Caco-2 (cell line): Measurements from ENCODE around the gene IDS. TPM values are rescaled to one million over a fixed set of nuclear protein-coding genes. Genes with fewer than 3 reads are reported as not detected.

Source experiments
- BruUV-seq: library from RNA; stranded (reverse); fragments of 400-500 nt; replicated peaks from 2 replicates; lab custom pipeline; 2021; lab: Mats Ljungman, UMichigan
- CTCF ChIA-PET: fragments of 300-600 bp; sonication (Branson Sonifier 250); formaldehyde crosslinking; loops from one replicate; lab custom pipeline; 2022; ENCODE audit warnings: antibody characterized with exemption; lab: Charles Lee
- POLR2A ChIA-PET: fragments of 300-600 bp; sonication (Branson Sonifier 250); formaldehyde crosslinking; loops from one replicate; lab custom pipeline; 2022; ENCODE audit warnings: antibody characterized with exemption; lab: Charles Lee
- DNase-seq, 2 experiments: peaks; one replicate each; pipeline versions ENCODE4 v3.0.0 to v3.0.0-alpha.2; 2020 to 2022
- H3K27me3 ChIP-seq: replicated peaks from 2 replicates; pipeline ENCODE4 v1.6.0; 2011; ENCODE audit warnings: low read length; ENCODE audit not compliant: control insufficient read depth, insufficient read depth
- H3K36me3 ChIP-seq: 2 replicates; pipeline ENCODE4 v1.5.1; 2011; ENCODE audit warnings: low read length; ENCODE audit not compliant: control insufficient read depth, insufficient read depth
- H3K4me1 ChIP-seq: fragments of 250-450 bp; sonication (Bioruptor Pico); 2 replicates; pipeline ENCODE4 v1.5.1; 2020; ENCODE audit warnings: mild to moderate bottlenecking
- H3K4me3 ChIP-seq: 2 replicates; pipeline ENCODE4 v1.5.1; 2011; ENCODE audit warnings: low read depth, mild to moderate bottlenecking, control low read depth, low read length
- H3K9me3 ChIP-seq: fragments of 250-450 bp; sonication (Bioruptor Pico); 2 replicates; pipeline ENCODE4 v1.5.1; 2020; ENCODE audit warnings: mild to moderate bottlenecking, moderate library complexity
- H3K27ac Mint-ChIP-seq: one replicate; pipeline ENCODE4 v1.8.0; 2022; ENCODE audit warnings: mixed read lengths; ENCODE audit not compliant: unreplicated experiment
- H3K27me3 Mint-ChIP-seq: one replicate; pipeline ENCODE4 v1.8.0; 2022; ENCODE audit warnings: mixed read lengths; ENCODE audit not compliant: insufficient read depth, unreplicated experiment
- H3K36me3 Mint-ChIP-seq: one replicate; pipeline ENCODE4 v1.8.0; 2022; ENCODE audit warnings: mild to moderate bottlenecking, mixed read lengths; ENCODE audit not compliant: insufficient read depth, unreplicated experiment
- H3K4me1 Mint-ChIP-seq: one replicate; pipeline ENCODE4 v1.8.0; 2022; ENCODE audit warnings: low read depth, mixed read lengths; ENCODE audit not compliant: unreplicated experiment
- H3K4me3 Mint-ChIP-seq: one replicate; pipeline ENCODE4 v1.8.0; 2022; ENCODE audit warnings: mild to moderate bottlenecking, moderate library complexity, mixed read lengths; ENCODE audit not compliant: unreplicated experiment
- H3K9me3 Mint-ChIP-seq: one replicate; pipeline ENCODE4 v1.8.0; 2022; ENCODE audit warnings: mixed read lengths; ENCODE audit not compliant: unreplicated experiment
- CTCF ChIP-seq, 2 experiments: fragments of 200-600 bp in 1 of 2; IDR thresholded peaks; 1 replicate in 1 of 2; 2 replicates in 1 of 2; pipeline versions ENCODE4 v1.5.1 to v1.8.0; 2011 to 2022; ENCODE audit warnings: antibody characterized with exemption in 1 of 2, control low read depth in 1 of 2, inconsistent platforms in 1 of 2, low read depth in 1 of 2, low read length in 1 of 2, mild to moderate bottlenecking in 1 of 2, moderate library complexity in 1 of 2; ENCODE audit not compliant: insufficient read depth in 1 of 2, severe bottlenecking in 1 of 2, unreplicated experiment in 1 of 2
- intact Hi-C: fragments of 100-400 bp; cut with micrococcal nuclease; formaldehyde crosslinking; loops from one replicate; pipeline ENCODE4 v1.10.0; 2022; ENCODE audit not compliant: unreplicated experiment
- total RNA-seq: library from RNA; stranded (reverse); gene quantifications from 2 replicates; pipeline ENCODE4 v1.2.3, GENCODE V29; 2022

The IDS gene
- total RNA-seq, 1 experiment from 2014 or later: 35.1 TPM

- POLR2A ChIA-PET: no interaction called here
- no peak overlapping the region for H3K4me3 Mint-ChIP-seq
- H3K27me3 ChIP-seq: no peaks in the 10 kb centered on the region
- no peak overlapping the region for H3K27ac Mint-ChIP-seq
- peaks cover 7% of the 10 kb centered on the region for H3K27me3 Mint-ChIP-seq
- no TSS peak for BruUV-seq
- H3K4me1 ChIP-seq: no peaks in the 10 kb centered on the region
- CTCF ChIA-PET: no interaction called here
- no peak for TF ChIP-seq CTCF (IDR thresholded peaks at IDR 0.05; ENCODE audit: insufficient read depth in 1 of 2, low read depth in 1 of 2, low read length in 1 of 2, severe bottlenecking in 1 of 2, unreplicated experiment in 1 of 2)
- H3K9me3 Mint-ChIP-seq: no peaks in the 10 kb centered on the region
- H3K36me3 Mint-ChIP-seq: no peaks in the 10 kb centered on the region
- intact Hi-C loops: no loop called here
- no peak overlapping the region for H3K4me3 ChIP-seq
- no peaks in the 10 kb centered on the region for H3K36me3 ChIP-seq
- H3K9me3 ChIP-seq: no peaks in the 10 kb centered on the region
- DNase-seq: no peak
- no peaks in the 10 kb centered on the region for H3K4me1 Mint-ChIP-seq
Measured at GRCh38 chrX:149433451-149433850, 71.7 kb downstream of the IDS start.

- Mint-ChIP-seq H3K4me1 (no peaks in the 10 kb centered on the region), H3K27ac (no peak overlapping the region), H3K27me3 (peaks cover 7% of the 10 kb centered on the region), H3K36me3 (no peaks in the 10 kb centered on the region), H3K4me3 (no peak overlapping the region), H3K9me3 (no peaks in the 10 kb centered on the region)
- DNase-seq: no peak
- CTCF ChIA-PET: no interaction called here
- H3K27me3 ChIP-seq: no peaks in the 10 kb centered on the region
- no peaks in the 10 kb centered on the region for H3K4me1 ChIP-seq
- H3K4me3 ChIP-seq: no peak overlapping the region
- POLR2A ChIA-PET: no interaction called here
- intact Hi-C loops: no loop called here
- H3K9me3 ChIP-seq: no peaks in the 10 kb centered on the region
- no peaks in the 10 kb centered on the region for H3K36me3 ChIP-seq
- no peak for TF ChIP-seq CTCF (IDR thresholded peaks at IDR 0.05; ENCODE audit: insufficient read depth in 1 of 2, low read depth in 1 of 2, low read length in 1 of 2, severe bottlenecking in 1 of 2, unreplicated experiment in 1 of 2)
- BruUV-seq: no TSS peak
Measured at GRCh38 chrX:149433051-149433450, 72.1 kb downstream of the IDS start.

Other genes starting within 250 kb of the IDS start
- 7.1 and 10.2 TPM in 2 replicates for gene EOLA1, start 35.7 kb upstream of the IDS start, total RNA-seq
- not detected in 2 replicates for gene HSFX3, start 44.6 kb upstream of the IDS start, total RNA-seq
- gene MAGEA9B, start 82.2 kb upstream of the IDS start, total RNA-seq: not detected in 2 replicates
- gene HSFX2, start 90.0 kb upstream of the IDS start, total RNA-seq: 0.23 TPM in 1 of 2 replicates, not detected in the other
- gene TMEM185A, start 126.5 kb upstream of the IDS start, total RNA-seq: 14.2 and 17.1 TPM in 2 replicates
- 0.14 TPM in 1 of 2 replicates, not detected in the other for gene MAGEA11, start 206.8 kb upstream of the IDS start, total RNA-seq